Stimulated activated CD8-positive, alpha-beta memory T cell treated with anti-CD3 and anti-CD28 coated beads, Interleukin-4, amount 100 ng/mL, for 24 hours (primary cell): ENCODE results near the gene ALDH3B2.
"Not testable (repeated sequence)": the region's sequence is repeated elsewhere in the genome, so short reads cannot be mapped to it uniquely, and the experiment has no call there.

Source experiments
- DNase-seq: peaks from one replicate; pipeline ENCODE4 v3.0.0-alpha.2; 2020; ENCODE audit warnings: low read depth

Gene ALDH3B2

GRCh38 chr11:67642173-67643120 is 32.0 kb downstream of the ALDH3B2 start:
- DNase-seq = no peak

GRCh38 chr11:67641338-67642172 is 32.9 kb downstream of the ALDH3B2 start:
- DNase-seq = no peak

DNA sequence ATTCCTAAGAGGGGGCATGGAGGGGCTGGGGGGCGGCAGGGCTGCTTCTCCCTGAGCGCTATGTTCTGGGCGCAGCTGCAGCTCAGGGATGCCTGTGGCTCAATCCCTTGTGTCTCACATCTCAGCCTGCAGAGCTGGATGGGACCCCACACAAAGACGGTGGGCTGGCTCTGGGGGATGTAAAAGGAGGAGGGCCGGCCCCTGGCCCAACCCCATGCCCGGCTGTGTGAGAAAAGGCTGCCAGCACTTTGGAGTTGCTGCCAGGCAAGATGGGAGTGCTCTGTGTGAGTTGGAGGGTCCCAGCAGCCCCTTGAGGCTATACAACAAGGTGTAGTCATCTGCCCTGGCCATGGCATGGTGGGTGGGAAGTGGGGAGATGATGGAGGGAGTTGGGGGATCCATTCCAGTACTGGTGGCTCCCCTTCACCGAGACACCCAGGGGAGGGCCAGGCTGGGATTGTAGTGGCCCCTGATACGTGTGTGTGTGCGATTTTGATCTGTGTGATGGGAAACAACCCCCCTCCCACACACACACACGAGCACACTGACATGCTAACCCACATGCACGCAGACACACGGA is 33.6 kb downstream of the ALDH3B2 start:
- no peak for DNase-seq

GRCh38 chr11:67640021-67640757 is 34.2 kb downstream of the ALDH3B2 start:
- peak; percentile 42 for DNase-seq

DNA sequence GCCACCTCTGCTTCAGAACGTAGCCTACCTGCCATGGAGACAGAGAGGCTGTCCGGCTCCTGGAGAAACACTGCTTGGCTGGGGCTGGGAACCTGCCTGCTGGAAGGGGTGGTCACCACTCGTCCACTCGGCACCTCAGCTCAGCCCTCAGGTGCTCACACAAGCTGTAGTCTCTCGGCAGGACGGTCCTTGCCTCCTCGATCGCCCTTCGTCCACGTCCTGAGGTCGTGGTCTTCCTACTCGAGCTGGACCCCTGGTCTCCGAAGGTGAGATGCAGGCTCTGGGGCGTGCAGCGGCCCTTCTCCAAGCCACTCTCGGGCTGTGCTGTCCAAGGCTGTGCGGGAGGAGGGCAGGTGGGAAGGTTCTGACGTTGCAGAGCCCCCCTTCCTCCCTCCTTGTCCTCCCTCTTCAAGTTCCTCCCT is 35.0 kb downstream of the ALDH3B2 start, which contains the start of gene TBX10:
Gene TBX10, minus strand, starts transcription at position 326 of the 422 bp plus-strand sequence. Its CDS starts 291 bp downstream, at position 35.
- DNase-seq = no peak

DNA sequence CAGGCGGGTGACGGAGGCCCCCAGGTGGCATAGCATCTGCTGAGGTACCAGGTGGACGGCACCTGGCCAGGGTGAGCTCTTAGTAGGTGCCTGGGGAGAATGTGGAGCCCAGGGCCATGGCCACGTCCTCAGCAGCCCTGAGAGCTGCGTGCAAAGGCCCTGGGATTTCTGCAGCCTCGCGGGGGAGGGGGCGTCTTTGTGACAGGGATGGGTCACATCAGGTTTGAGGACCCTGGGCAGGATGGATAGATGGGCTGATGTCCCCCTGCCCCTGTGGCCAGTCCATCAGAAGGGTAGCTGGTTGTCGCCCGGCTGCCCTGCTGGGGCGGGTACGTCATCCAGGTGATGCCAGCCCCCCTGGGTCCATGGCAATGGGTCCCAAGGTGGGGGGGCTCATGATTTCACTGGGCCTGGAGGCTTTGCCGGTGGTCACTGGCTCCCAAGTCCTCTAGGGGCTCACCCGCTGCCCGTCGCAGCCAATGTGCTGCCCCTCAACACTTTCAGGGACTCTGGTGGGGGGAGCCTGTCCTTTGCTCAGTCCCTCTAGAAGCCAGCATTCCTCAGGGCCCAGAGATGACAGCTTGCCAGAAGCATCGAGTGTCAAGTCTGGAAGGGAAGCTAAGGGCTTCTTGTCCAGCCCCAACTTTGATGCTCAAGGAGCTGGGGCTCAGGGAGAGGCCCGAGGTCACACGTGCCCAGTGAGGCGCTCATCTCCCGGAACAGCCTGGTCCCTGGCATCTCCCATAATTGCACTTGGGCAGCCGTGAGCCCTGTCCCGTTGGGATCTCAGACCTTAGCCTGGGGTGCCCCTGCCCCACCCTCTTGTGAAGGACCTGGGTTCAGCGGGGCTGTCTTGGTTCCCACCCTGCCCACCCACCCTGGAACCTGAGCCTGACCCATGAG is 35.6 kb downstream of the ALDH3B2 start:
- DNase-seq = no peak

GRCh38 chr11:67637441-67637840 is 37.0 kb downstream of the ALDH3B2 start:
- not testable (repeated sequence) for DNase-seq

GRCh38 chr11:67636962-67637361 is 37.5 kb downstream of the ALDH3B2 start:
- DNase-seq = no peak

DNA sequence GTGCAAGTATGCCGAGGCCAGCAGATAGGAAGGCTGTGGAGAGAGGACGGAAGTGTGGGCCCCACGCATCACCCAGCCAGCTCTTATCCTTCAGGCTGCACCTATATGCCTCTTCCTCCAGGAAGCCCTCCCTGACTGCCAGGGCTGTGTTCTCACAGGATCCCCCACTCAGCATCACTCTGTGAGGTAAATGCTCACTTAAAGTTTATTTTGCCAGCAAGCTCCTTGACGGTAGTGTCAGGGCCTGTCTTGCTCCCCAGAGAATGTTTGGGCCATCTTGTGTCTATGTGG is 39.2 kb downstream of the ALDH3B2 start:
- DNase-seq = no peak

DNA sequence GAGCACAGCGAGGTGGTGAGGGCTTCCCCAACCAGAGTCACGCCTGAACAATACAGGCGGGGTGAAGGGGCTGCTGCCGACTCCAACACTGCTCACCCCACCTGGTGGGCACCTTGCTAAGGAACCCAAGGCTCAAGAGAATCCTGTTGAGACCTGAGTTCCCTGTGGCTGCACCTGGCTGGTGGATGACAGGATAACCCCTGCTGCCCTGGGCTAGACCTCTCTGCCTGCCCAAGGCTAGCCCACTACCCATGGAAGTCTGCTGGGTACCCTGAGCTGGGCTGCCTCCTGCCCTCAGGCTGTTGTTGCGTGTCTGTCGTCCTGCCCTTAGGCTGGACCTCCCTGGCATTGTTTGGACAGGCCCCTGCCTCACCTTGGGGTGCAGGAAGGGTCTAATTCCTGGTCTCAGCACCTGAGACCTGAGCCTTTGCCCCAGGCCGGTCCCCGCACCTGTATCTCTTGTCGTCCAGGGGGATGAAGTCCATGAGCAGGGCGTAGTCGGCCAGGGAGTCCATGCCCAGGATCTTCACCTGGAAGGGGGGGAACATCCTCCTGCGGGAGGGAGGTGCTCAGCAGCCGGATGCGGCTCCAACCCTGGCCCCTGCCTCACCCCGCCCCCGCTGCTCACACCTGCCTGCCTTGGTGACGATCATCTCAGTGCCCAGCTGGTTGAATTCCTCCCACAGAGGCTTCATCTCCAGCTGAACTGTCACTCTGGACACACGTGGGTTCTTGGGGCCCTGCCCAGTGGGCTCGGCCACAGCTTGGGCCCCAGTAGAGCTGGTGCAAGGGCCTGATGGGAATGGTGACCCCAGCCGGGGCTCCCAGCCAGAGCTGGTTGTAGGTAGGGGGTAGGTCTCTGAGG is 39.8 kb downstream of the ALDH3B2 start:
- DNase-seq = no peak

DNA sequence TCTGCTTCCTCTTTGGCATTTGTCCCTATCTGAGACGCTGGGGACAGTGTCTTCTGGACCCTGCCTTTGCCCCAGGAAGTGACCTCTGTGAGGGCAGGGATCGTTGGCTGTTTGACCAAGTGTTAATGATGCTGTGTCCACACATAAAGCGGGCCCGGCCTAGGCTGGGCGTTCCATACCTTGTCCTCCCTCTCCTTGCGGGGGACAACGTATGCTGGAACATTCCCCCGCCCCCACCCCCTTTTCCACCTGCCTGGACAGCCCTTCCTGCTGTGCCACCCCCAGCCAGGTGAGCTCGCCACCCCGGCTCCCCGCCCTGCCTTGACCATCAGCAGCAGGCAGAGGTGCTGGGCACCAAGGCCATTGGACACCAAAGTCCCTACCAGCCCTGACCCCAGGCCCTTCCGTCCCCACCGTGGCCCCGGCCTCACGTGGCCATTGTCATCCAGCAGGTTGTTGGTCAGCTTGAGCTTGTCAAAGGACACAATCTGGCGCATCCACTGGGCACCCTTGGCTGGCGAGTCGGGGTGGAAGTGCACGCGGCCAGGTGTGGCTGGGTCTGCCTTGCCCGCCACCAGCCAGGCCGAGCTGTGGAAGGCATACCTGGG is 40.6 kb downstream of the ALDH3B2 start:
- DNase-seq = no peak

- no peak for DNase-seq
Observed at GRCh38 chr11:67632982-67633755, 41.3 kb downstream of the ALDH3B2 start.

DNA sequence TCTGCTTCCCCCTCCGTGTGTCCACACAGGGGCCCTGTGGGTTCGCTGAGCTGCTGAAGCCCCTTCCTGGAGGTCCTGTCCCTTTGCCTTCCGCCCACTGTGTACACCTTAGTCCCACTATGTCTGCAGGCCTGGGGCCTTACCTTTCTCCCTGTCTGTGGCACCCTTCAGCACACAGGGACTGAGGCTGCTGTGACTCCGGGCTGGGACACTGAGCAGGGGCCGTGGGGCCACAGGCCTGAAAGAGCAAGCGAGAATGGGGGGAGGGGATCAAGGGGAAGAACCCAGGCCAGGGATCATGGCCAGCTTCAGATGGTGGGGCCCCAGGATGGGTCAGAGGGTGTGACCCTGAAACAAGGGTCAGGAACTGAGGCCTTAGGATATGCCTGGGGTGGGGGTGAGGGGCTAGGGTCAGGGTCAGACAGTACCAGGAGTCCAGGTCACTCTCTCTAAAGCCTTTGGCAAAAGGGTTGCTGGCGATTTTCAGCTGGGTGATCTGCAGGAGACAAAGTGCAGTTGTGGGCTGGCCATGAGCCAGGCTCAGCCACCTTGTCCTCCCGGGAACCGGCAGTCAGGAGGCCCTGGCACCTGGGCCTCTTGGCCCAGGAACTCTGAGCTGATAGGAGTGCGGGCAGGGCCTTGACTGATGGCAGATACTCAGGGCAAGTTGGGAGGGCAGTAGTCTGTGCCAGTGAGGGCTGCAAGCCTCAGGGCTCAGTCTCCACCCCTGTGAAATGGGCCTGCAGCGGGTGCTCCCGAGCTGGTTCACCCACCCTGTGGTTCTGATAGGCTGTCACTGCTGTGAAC is 42.0 kb downstream of the ALDH3B2 start:
- no peak for DNase-seq

GRCh38 chr11:67631853-67632174 is 42.6 kb downstream of the ALDH3B2 start:
- no peak for DNase-seq

GRCh38 chr11:67631411-67631810 is 43.0 kb downstream of the ALDH3B2 start:
- no peak for DNase-seq

- DNase-seq = no peak
Observed at GRCh38 chr11:67630943-67631331, 43.5 kb downstream of the ALDH3B2 start.

- DNase-seq = peak; percentile 93
Observed at GRCh38 chr11:67630228-67630942, 44.0 kb downstream of the ALDH3B2 start.
